GM10847 (cell line): ENCODE results near the gene STH.

Source experiments
- POLR2A ChIP-seq: IDR thresholded peaks from 2 replicates; pipeline ENCODE4 v1.6.1; 2011; ENCODE audit not compliant: insufficient read length; ENCODE audit errors: extremely low read depth

STH gene

DNA sequence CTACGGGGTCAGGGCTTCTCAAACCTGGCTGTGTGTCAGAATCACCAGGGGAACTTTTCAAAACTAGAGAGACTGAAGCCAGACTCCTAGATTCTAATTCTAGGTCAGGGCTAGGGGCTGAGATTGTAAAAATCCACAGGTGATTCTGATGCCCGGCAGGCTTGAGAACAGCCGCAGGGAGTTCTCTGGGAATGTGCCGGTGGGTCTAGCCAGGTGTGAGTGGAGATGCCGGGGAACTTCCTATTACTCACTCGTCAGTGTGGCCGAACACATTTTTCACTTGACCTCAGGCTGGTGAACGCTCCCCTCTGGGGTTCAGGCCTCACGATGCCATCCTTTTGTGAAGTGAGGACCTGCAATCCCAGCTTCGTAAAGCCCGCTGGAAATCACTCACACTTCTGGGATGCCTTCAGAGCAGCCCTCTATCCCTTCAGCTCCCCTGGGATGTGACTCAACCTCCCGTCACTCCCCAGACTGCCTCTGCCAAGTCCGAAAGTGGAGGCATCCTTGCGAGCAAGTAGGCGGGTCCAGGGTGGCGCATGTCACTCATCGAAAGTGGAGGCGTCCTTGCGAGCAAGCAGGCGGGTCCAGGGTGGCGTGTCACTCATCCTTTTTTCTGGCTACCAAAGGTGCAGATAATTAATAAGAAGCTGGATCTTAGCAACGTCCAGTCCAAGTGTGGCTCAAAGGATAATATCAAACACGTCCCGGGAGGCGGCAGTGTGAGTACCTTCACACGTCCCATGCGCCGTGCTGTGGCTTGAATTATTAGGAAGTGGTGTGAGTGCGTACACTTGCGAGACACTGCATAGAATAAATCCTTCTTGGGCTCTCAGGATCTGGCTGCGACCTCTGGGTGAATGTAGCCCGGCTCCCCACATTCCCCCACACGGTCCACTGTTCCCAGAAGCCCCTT lies 10.9 kb downstream of the STH start:
- TF ChIP-seq POLR2A = no peak

- TF ChIP-seq POLR2A = no peak
Observed at GRCh38 chr17:46010597-46011186, 11.6 kb downstream of the STH start.

- TF ChIP-seq POLR2A = no peak
Observed at GRCh38 chr17:46011711-46012505, 12.9 kb downstream of the STH start.

- no peak for TF ChIP-seq POLR2A
Observed at GRCh38 chr17:46012506-46013079, 13.5 kb downstream of the STH start.

GRCh38 chr17:46013127-46013501 lies 14.1 kb downstream of the STH start:
- no peak for TF ChIP-seq POLR2A

DNA sequence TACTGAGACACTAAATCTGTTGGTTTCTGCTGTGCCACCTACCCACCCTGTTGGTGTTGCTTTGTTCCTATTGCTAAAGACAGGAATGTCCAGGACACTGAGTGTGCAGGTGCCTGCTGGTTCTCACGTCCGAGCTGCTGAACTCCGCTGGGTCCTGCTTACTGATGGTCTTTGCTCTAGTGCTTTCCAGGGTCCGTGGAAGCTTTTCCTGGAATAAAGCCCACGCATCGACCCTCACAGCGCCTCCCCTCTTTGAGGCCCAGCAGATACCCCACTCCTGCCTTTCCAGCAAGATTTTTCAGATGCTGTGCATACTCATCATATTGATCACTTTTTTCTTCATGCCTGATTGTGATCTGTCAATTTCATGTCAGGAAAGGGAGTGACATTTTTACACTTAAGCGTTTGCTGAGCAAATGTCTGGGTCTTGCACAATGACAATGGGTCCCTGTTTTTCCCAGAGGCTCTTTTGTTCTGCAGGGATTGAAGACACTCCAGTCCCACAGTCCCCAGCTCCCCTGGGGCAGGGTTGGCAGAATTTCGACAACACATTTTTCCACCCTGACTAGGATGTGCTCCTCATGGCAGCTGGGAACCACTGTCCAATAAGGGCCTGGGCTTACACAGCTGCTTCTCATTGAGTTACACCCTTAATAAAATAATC lies 14.6 kb downstream of the STH start:
- no peak for TF ChIP-seq POLR2A

DNA sequence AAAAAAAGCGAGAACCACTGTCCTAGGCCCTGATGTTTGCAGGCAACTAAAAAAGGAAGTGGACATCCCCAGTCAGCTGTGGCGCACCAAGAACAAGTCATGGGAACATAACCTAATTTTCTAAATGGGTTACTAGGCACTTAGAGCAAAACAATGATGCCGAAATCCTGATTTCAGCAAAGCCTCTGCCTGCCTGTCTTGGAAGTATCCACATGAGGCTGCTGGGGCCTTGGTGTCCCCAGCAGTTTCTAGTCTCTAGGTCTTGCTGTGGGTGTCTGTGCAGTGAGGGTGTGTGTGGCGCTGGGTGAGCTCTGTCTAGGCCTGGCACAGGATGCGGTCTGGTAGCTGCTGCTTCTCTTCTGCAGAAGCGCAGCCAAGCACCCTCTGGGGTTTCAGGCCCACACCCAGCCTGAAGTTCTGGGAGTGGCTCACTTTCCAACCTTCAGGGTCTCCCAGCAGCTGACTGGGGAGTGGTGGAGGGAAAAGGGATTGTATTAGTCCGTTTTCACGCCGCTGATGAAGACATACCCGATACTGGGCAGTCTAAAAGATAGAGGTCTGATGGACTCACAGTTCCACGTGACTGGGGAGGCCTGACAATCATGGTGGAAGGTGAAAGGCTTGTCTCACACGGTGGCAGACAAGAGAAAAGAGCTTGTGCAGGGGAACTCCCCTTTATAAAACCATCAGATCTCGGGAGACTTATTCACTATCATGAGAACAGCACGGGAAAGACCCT lies 21.1 kb downstream of the STH start:
- TF ChIP-seq POLR2A = no peak

DNA sequence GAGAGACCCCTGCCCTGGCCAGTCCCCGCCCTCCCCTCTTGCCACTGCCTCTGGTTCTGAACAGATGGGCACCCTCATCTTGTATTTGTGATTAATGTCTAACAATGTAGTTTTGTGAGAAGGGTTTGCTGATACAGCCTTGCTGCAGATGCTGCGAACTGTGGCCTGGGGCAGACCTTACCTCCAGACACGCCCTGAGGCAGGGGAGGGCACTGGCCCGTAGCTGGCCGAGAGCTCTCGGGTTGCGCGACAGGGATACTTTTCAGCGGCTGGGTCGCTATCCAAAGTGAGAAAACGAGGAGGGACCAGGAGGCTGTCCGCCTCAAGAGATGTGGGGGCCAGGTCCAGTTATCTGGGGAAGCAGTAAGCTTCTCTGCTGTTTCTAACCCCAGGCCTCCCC lies 21.9 kb downstream of the STH start:
- no peak for TF ChIP-seq POLR2A

- TF ChIP-seq POLR2A = no peak
Observed at GRCh38 chr17:46023783-46024388, 24.8 kb downstream of the STH start.

- no peak for TF ChIP-seq POLR2A
Observed at GRCh38 chr17:46024590-46024989, 25.5 kb downstream of the STH start.

- no peak for TF ChIP-seq POLR2A
Observed at GRCh38 chr17:46025060-46025459, 26.0 kb downstream of the STH start.

DNA sequence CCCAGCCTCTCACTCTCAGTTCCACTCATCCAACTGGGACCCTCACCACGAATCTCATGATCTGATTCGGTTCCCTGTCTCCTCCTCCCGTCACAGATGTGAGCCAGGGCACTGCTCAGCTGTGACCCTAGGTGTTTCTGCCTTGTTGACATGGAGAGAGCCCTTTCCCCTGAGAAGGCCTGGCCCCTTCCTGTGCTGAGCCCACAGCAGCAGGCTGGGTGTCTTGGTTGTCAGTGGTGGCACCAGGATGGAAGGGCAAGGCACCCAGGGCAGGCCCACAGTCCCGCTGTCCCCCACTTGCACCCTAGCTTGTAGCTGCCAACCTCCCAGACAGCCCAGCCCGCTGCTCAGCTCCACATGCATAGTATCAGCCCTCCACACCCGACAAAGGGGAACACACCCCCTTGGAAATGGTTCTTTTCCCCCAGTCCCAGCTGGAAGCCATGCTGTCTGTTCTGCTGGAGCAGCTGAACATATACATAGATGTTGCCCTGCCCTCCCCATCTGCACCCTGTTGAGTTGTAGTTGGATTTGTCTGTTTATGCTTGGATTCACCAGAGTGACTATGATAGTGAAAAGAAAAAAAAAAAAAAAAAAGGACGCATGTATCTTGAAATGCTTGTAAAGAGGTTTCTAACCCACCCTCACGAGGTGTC lies 26.6 kb downstream of the STH start:
- no peak for TF ChIP-seq POLR2A

DNA sequence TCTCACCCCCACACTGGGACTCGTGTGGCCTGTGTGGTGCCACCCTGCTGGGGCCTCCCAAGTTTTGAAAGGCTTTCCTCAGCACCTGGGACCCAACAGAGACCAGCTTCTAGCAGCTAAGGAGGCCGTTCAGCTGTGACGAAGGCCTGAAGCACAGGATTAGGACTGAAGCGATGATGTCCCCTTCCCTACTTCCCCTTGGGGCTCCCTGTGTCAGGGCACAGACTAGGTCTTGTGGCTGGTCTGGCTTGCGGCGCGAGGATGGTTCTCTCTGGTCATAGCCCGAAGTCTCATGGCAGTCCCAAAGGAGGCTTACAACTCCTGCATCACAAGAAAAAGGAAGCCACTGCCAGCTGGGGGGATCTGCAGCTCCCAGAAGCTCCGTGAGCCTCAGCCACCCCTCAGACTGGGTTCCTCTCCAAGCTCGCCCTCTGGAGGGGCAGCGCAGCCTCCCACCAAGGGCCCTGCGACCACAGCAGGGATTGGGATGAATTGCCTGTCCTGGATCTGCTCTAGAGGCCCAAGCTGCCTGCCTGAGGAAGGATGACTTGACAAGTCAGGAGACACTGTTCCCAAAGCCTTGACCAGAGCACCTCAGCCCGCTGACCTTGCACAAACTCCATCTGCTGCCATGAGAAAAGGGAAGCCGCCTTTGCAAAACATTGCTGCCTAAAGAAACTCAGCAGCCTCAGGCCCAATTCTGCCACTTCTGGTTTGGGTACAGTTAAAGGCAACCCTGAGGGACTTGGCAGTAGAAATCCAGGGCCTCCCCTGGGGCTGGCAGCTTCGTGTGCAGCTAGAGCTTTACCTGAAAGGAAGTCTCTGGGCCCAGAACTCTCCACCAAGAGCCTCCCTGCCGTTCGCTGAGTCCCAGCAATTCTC lies 27.4 kb downstream of the STH start:
- TF ChIP-seq POLR2A = no peak
